ENCODE results near the gene PITPNC1.

GRCh38 chr17:67707442-67707841 is 330.4 kb downstream of the PITPNC1 start:
- TF ChIP-seq CTCF (IDR thresholded peaks at IDR 0.05) (no peak), POLR2A (IDR thresholded peaks at IDR 0.05) (no peak)

Measured in breast epithelium (tissue), 3 donors.